ENCODE results near the gene BTBD7. TPM values are rescaled to one million over a fixed set of nuclear protein-coding genes. Genes with fewer than 3 reads are reported as not detected.
A peak's percentile ranks its signal among the peaks of the same experiment; 100 is the strongest.

The BTBD7 gene
- total RNA-seq, 1 donor from 2014 or later: 22.5 TPM

DNA sequence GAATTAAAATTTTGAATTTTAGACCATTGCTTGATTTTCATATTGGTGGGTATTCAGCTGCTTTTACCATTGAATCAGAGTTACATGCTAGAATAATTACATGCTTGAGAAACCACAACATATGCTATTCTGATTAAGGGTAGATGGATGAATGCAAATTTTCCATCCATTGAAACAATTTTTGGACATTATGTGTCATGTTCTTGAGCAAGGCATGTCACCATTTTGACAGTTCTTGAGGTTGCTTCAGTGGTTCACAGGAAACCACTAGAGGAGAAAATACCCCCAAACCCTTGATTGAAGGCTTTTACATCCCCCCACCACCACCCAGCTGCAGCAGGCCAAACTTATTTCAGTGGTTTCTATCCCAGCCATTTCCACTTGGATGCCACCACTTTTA, 112.3 kb downstream of the BTBD7 start:
- no peak for DNase-seq (ENCODE audit: missing footprints)
- no peak for ATAC-seq
- intact Hi-C loops (cut with DNase I): no loop called here

DNA sequence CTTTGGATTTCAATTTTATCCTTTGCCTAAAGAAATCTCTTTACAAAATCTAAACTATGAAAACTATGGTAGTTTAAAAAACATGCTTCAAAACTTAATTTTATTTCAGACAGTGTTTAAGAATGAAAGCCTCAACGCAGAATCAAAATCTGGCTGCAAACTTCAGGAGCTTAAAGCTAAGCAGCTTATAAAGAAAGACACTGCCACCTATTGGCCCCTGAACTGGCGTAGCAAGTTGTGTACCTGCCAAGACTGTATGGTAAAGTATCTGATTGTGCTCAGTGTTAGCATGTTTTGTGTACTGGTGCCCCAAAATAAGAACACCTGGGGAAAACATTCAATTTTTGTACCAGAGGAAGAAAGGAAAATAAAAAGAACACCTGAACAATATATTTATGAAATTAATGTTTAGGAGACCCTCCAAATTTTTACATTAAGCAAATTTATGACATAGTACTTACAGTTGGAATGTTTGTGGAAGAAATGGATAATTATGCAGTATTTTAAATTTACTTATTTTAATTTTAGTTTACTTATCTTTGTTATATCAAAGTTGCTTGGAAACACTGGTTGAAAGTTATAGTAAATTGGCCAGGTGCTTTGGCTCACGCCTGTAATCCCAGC, 113.6 kb downstream of the BTBD7 start:
- intact Hi-C loops (cut with DNase I): no loop called here
- DNase-seq (ENCODE audit: missing footprints) (no peak), ATAC-seq (peak; percentile 50)

DNA sequence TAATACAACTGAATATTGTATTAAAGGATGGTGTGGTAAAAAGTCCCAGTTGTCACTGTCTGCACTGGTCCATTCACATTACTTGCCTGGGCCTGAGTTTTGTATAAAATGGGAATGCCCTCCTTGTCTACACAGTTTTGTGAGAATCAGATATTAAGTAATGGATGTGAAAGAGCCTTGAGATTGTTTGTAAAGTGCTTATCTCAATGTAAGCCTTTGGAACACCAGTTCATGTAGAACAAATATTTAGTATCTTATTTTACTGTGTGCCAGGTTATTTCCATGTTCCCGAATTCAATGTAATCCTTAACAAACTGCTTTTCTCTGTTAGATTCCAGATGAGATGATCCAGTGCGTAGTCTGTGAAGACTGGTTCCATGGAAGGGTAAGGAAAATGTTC, 118.2 kb downstream of the BTBD7 start:
- no peak for ATAC-seq
- DNase-seq (ENCODE audit: missing footprints): no peak
- intact Hi-C loops (cut with DNase I): no loop called here

DNA sequence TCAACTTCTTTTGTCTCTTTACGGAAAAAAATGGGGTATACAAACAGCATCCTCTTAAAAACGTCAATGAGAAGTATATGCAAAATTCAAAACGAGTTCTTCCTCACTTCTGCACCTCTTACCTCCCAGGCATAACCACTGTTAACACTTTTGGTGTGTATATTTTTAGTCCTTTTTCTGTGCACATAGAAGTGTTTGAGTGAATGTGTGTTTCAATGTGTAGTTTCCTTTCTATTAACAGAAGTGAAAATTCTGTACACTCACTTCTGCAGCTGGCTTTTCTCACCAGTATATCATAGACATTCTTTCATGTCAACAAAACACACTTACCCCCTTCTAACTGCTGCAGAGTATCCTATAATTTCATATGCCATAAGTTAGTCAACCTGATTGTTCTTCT, 120.4 kb downstream of the BTBD7 start:
- DNase-seq (ENCODE audit: missing footprints) (no peak), ATAC-seq (no peak)
- intact Hi-C loops (cut with DNase I): no loop called here

DNA sequence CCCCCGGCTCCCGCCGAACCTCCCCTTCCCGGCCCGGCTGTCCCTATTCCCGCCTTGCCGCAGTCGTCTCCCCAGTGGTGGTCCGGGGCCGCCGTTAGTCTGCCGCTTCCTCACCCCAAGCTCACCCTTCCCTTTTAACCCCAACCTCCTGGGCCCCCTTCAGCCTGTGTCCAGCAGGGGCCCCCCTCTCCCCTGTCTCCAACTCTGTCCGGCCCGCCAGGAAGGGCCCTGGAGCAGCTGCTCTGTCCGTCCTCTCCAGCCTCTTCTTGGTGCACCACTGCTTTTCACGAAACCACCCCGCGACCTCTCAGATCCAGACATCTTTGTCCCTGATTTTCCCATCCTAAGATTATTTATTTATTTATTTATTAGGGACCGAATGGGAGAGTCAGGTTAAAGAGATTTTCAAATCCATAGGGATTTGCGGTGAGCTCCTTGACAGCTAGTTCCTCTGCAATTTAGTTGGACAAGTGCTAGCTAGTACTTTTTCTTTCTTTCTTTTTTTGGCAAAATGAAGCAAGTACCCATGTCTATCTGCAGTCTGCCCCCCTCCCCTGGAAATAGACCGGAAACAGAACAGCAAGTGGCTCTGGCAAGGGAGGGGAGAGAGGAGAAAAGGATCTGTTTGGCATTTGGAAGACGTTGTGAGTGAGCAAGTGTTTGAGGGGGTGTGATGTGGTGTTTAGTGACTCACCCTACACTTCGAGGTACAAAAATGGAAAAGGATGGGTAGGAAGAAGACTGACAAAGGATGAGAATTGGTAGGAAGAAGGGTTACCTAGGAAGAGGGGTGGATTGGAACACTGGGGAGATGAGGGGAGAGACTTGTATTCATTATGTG, 125.1 kb downstream of the BTBD7 start:
- peak; percentile 69 for ATAC-seq
- DNase-seq (ENCODE audit: missing footprints): no peak
- intact Hi-C loops (cut with DNase I): loop anchor here (2.0 to 5.0 kb wide), 2 partner anchors 91 to 125 kb away; partner anchors contain the start of gene BTBD7

DNA sequence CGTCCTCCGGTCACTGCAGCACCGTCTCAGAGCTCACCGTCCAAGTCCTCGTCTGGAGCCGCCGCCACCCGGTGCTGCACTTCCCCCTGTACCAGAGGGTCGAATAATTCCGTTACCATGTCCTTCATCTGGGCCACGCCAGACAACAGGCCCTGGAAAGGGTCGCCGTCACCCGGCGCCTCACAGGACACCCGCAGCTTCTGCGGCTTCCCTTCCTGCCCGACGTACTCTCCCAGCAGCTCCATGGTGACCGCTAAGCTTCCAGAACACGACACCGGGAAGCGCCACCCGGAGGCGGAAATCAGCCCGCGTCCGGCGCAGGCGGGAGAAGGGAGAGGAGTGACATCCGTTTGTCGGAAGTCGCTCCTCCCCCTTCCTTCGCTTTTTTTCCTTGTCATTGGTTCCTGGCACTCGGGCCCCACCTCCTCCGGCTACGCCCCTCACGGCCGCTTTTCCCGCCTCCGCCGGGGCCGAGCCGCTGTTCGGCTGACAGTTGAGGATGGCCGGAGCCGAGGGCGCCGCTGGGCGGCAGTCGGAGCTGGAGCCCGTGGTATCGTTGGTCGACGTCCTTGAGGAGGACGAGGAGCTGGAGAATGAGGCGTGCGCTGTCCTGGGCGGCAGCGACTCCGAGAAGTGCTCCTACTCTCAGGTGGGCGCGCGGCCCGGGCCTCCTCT, 125.9 kb downstream of the BTBD7 start, which contains the start of the genes GON7 and UBR7:
Gene GON7 (minus strand): TSS at position 273 of the 675 bp plus-strand sequence. CDS start 28 bp downstream, at position 245.
Gene UBR7 (plus strand): TSS at position 464 of the 675 bp plus-strand sequence. CDS start 36 bp downstream, at position 500.
- peak; percentile 99 for ATAC-seq
- DNase-seq (ENCODE audit: missing footprints): peak; percentile 96
- intact Hi-C loops (cut with DNase I): loop anchor here (5.0 kb wide), 1 partner anchor 125 kb away; the partner anchor contains the start of gene BTBD7

DNA sequence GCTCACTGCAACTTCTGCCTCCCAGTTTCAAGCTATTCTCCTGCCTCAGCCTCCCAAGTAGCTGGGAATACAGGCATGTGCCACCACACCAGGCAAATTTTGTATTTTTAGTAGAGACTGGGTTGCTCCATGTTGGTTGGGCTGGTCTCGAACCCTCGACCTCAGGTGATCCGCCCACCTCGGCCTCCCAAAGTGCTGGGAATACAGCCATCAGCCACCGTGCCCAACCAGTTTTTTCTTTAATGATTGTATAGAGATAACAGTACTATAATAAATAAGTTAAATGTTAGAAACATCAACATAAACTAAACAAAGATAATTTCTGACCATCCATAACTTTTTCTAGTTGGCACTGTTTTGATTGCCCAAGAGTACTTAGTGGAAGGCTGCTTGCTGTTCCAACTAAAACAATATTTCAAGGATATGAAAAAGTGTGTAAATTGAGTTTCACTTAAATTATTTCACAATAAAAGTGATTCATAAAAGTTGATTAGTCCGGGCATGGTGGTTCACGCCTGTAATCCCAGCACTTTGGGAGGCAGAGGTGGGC, 131.6 kb downstream of the BTBD7 start:
- no peak for DNase-seq (ENCODE audit: missing footprints)
- intact Hi-C loops (cut with DNase I): no loop called here
- no peak for ATAC-seq

DNA sequence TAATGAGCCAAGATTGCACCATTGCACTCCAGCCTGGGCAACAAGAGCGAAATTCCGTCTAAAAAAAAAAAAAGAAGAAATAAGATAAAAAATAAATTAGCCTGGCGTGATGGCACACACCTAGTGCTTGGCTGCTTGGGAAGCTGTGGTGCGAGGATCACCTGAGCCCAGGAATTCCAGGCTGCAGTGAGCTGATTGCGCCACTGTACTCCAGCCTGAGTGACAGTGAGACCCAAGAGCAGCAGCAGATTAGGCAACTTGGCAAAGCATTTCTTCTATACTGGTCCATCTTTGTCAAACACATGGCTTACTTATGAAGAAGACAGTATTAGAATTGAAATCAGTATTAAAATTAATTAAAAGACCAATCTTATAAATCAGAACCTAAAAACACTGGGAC, 132.3 kb downstream of the BTBD7 start:
- no peak for ATAC-seq
- no peak for DNase-seq (ENCODE audit: missing footprints)
- intact Hi-C loops (cut with DNase I): no loop called here

DNA sequence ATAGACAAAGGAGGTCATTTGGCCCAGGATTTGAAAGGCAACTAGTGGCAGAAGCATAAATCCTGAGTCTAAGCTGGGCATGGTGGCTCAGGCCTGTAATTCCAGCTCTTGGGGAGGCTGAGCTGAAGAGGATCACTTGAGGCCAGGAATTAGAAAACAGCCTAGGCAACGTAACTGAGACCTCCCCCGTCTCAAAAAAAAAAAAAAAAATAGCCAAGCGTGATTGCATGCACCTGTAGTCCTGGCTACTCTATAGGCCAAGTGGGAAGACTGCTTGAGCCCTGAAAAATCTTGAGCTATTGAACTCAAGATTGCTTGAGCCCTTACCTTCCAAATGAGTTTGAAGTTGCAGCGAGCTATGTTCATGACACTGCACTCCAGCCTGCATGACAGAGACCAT, 133.8 kb downstream of the BTBD7 start:
- DNase-seq (ENCODE audit: missing footprints) (no peak), ATAC-seq (no peak)
- intact Hi-C loops (cut with DNase I): no loop called here

DNA sequence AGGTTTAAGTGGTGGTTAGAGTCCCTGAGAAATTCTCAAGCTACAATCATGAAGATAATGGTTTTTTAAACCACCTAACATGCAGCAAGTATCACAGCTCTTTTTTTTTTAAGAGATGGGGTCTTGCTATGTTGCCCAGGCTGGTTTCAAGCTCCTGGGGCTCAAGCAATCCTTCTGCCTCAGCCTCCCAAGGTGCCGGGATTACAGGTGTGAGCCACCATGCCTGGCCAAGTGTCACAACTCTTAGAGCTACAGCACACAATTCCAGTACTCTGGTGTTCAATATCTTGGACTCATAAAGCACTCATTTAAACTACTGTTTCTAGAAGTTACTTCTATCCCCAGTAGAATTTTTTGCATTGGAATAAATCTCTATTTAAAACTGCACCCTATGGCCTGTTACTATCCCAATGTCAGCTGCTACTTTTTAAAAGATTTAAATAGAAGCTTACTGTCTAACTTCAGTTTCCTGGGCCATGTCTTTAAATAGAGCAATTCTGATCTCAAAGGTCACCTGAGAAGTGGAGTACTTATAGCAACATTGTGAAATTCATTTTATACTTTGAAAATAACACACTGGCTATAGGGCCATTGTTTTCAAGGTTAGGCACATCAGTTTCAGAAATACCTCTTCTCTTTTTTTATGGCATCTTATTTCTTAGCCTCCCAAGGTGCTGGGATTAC, 137.4 kb downstream of the BTBD7 start:
- ATAC-seq: peak; percentile 48
- intact Hi-C loops (cut with DNase I): no loop called here
- no peak for DNase-seq (ENCODE audit: missing footprints)

Other genes starting within 250 kb of the BTBD7 start
- 123 TPM for gene ITPK1, start 217.1 kb downstream of the BTBD7 start, total RNA-seq
- gene MOAP1, start 148.1 kb downstream of the BTBD7 start, total RNA-seq: 52.5 TPM
- gene LYSET, start 147.7 kb downstream of the BTBD7 start, total RNA-seq: 23.0 TPM
- gene GON7, start 126.0 kb downstream of the BTBD7 start, total RNA-seq: 15.6 TPM
- gene UBR7, start 125.8 kb downstream of the BTBD7 start, total RNA-seq: 20.5 TPM
- gene COX8C, start 14.1 kb upstream of the BTBD7 start, total RNA-seq: 0.51 TPM
- gene UNC79, start 97.9 kb upstream of the BTBD7 start, total RNA-seq: 0.19 TPM

All from Right ventricle myocardium inferior (tissue), 1 donor.